Measurements from ENCODE around the gene LRP1B.

GRCh38 chr2:141440072-141440635 is 690.7 kb downstream of the LRP1B start:
- no peak for TF ChIP-seq POLR2A (IDR thresholded peaks at IDR 0.05)
- TF ChIP-seq, protein P1, sequence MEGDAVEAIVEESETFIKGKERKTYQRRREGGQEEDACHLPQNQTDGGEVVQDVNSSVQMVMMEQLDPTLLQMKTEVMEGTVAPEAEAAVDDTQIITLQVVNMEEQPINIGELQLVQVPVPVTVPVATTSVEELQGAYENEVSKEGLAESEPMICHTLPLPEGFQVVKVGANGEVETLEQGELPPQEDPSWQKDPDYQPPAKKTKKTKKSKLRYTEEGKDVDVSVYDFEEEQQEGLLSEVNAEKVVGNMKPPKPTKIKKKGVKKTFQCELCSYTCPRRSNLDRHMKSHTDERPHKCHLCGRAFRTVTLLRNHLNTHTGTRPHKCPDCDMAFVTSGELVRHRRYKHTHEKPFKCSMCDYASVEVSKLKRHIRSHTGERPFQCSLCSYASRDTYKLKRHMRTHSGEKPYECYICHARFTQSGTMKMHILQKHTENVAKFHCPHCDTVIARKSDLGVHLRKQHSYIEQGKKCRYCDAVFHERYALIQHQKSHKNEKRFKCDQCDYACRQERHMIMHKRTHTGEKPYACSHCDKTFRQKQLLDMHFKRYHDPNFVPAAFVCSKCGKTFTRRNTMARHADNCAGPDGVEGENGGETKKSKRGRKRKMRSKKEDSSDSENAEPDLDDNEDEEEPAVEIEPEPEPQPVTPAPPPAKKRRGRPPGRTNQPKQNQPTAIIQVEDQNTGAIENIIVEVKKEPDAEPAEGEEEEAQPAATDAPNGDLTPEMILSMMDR (IDR thresholded peaks at IDR 0.05): no peak
- no peak for TF ChIP-seq POLR2AphosphoS5 (IDR thresholded peaks at IDR 0.05)

Data from breast epithelium (tissue), 3 donors.